HepG2 (cell line): ENCODE results near the gene GPSM1. TPM values are rescaled to one million over a fixed set of nuclear protein-coding genes. Genes with fewer than 3 reads are reported as not detected.

Source experiments
- ARHGAP35 ChIP-seq: sonication (generic); formaldehyde crosslinking; IDR thresholded peaks from 2 replicates; pipeline ENCODE4 v1.9.0; 2022; ENCODE audit warnings: mild to moderate bottlenecking, inconsistent platforms, moderate library complexity, missing genetic modification reagents, borderline replicate concordance
- CBX5 ChIP-seq: sonication (generic); formaldehyde crosslinking; IDR thresholded peaks from 2 replicates; pipeline ENCODE4 v1.4.0; 2020; ENCODE audit warnings: missing genetic modification reagents, borderline replicate concordance
- CENPX ChIP-seq: sonication (generic); formaldehyde crosslinking; IDR thresholded peaks from 2 replicates; pipeline ENCODE4 v1.9.0; 2021; ENCODE audit warnings: mild to moderate bottlenecking, missing genetic modification reagents, moderate library complexity
- GATAD1 ChIP-seq: IDR thresholded peaks from 2 replicates; pipeline ENCODE4 v1.6.1; 2016; ENCODE audit warnings: missing genetic modification reagents, missing compliant biosample characterization
- KAT8 ChIP-seq: IDR thresholded peaks from 2 replicates; pipeline ENCODE4 v1.6.1; 2016; ENCODE audit warnings: missing genetic modification reagents, missing compliant biosample characterization
- KDM1A ChIP-seq: IDR thresholded peaks from 2 replicates; pipeline ENCODE4 v1.6.1; 2016; ENCODE audit warnings: missing compliant biosample characterization
- MYC ChIP-seq: sonication (generic); formaldehyde crosslinking; IDR thresholded peaks from 2 replicates; pipeline ENCODE4 v1.9.0; 2021; ENCODE audit warnings: missing genetic modification reagents, borderline replicate concordance
- NFIB ChIP-seq: sonication (generic); formaldehyde crosslinking; IDR thresholded peaks from 2 replicates; pipeline ENCODE4 v1.9.0; 2021; ENCODE audit warnings: missing genetic modification reagents, mild to moderate bottlenecking, borderline replicate concordance
- NFKBIZ ChIP-seq: IDR thresholded peaks from 2 replicates; pipeline ENCODE4 v1.6.1; 2018; ENCODE audit warnings: missing genetic modification reagents, missing compliant biosample characterization
- POGZ ChIP-seq: sonication (generic); formaldehyde crosslinking; IDR thresholded peaks from 2 replicates; pipeline ENCODE4 v1.4.0; 2020; ENCODE audit warnings: mild to moderate bottlenecking, missing genetic modification reagents
- THAP11 ChIP-seq: IDR thresholded peaks from 2 replicates; pipeline ENCODE4 v1.6.1; 2016; ENCODE audit warnings: missing biosample characterization, missing genetic modification reagents
- TOE1 ChIP-seq: sonication (generic); formaldehyde crosslinking; IDR thresholded peaks from 2 replicates; pipeline ENCODE4 v1.4.0; 2020; ENCODE audit warnings: mild to moderate bottlenecking, missing genetic modification reagents
- YEATS2 ChIP-seq: sonication (generic); formaldehyde crosslinking; IDR thresholded peaks from 2 replicates; pipeline ENCODE4 v1.4.0; 2020; ENCODE audit warnings: missing genetic modification reagents, borderline replicate concordance
- ZFX ChIP-seq: sonication (generic); formaldehyde crosslinking; IDR thresholded peaks from 2 replicates; pipeline ENCODE4 v1.4.0; 2020; ENCODE audit warnings: mild to moderate bottlenecking, low read depth, missing genetic modification reagents, moderate library complexity
- ZFY ChIP-seq: sonication (generic); formaldehyde crosslinking; IDR thresholded peaks from 2 replicates; pipeline ENCODE4 v1.4.0; 2020; ENCODE audit warnings: missing genetic modification reagents
- ZNF232 ChIP-seq: sonication (generic); formaldehyde crosslinking; IDR thresholded peaks from 2 replicates; pipeline ENCODE4 v1.4.0; 2020; ENCODE audit warnings: missing genetic modification reagents, borderline replicate concordance
- ZNF543 ChIP-seq: sonication (generic); formaldehyde crosslinking; IDR thresholded peaks from 2 replicates; pipeline ENCODE4 v1.4.0; 2020; ENCODE audit warnings: mild to moderate bottlenecking, missing genetic modification reagents
- ZNF839 ChIP-seq: sonication (generic); formaldehyde crosslinking; IDR thresholded peaks from 2 replicates; pipeline ENCODE4 v1.4.0; 2020; ENCODE audit warnings: missing genetic modification reagents, mild to moderate bottlenecking, borderline replicate concordance
- polyA plus RNA-seq, 8 experiments: library from polyadenylated mRNA; depleted of rRNA in 3 of 8; stranded (reverse) in 7 of 8; unstranded in 1 of 8; fragments of >200 nt; fragmentation: Illumina TruSeq in 4 of 8; extraction: Trizol in 4 of 8; gene quantifications; 2 replicates each; pipeline versions ENCODE4 v1.2.1 to v1.2.3, GENCODE V29; 2011 to 2016; ENCODE audit warnings: low read depth in 4 of 8, missing spikeins in 1 of 8, mixed read lengths in 1 of 8; ENCODE audit not compliant: insufficient read depth in 1 of 8
- total RNA-seq, 5 experiments: library from RNA; depleted of rRNA; stranded (reverse); fragments of >200 nt; fragmentation: Illumina TruSeq; extraction: Trizol; gene quantifications; 2 replicates each; pipeline ENCODE4 v1.2.3, GENCODE V29; 2016; ENCODE audit warnings: low read depth in 1 of 5
- TF ChIP-seq, protein P1 (sequence below): sonication (generic); formaldehyde crosslinking; IDR thresholded peaks from 2 replicates; pipeline ENCODE4 v1.5.0; 2020; ENCODE audit warnings: mild to moderate bottlenecking, missing genetic modification reagents
- TF ChIP-seq, protein P2 (sequence below): IDR thresholded peaks from 2 replicates; pipeline ENCODE4 v1.6.1; 2012; ENCODE audit warnings: inconsistent platforms
- TF ChIP-seq, protein P3 (sequence below): sonication (generic); formaldehyde crosslinking; IDR thresholded peaks from 2 replicates; pipeline ENCODE4 v1.4.0; 2020; ENCODE audit warnings: mild to moderate bottlenecking, missing genetic modification reagents, borderline replicate concordance
- TF ChIP-seq, protein P4 (sequence below), 2 experiments: sonication (generic) in 1 of 2; formaldehyde crosslinking in 1 of 2; IDR thresholded peaks; 2 replicates each; pipeline versions ENCODE4 v1.4.0 to v1.6.1; 2018 to 2020; ENCODE audit warnings: missing genetic modification reagents in 2 of 2, borderline replicate concordance in 1 of 2, low read depth in 1 of 2, mild to moderate bottlenecking in 1 of 2, missing biosample characterization in 1 of 2

The GPSM1 gene
- total and polyA plus RNA-seq, 2 of the 13 experiments (the other 11 are each of a cell fraction or from before 2014, with no cell fraction given) = 1.0 to 2.4 TPM

DNA sequence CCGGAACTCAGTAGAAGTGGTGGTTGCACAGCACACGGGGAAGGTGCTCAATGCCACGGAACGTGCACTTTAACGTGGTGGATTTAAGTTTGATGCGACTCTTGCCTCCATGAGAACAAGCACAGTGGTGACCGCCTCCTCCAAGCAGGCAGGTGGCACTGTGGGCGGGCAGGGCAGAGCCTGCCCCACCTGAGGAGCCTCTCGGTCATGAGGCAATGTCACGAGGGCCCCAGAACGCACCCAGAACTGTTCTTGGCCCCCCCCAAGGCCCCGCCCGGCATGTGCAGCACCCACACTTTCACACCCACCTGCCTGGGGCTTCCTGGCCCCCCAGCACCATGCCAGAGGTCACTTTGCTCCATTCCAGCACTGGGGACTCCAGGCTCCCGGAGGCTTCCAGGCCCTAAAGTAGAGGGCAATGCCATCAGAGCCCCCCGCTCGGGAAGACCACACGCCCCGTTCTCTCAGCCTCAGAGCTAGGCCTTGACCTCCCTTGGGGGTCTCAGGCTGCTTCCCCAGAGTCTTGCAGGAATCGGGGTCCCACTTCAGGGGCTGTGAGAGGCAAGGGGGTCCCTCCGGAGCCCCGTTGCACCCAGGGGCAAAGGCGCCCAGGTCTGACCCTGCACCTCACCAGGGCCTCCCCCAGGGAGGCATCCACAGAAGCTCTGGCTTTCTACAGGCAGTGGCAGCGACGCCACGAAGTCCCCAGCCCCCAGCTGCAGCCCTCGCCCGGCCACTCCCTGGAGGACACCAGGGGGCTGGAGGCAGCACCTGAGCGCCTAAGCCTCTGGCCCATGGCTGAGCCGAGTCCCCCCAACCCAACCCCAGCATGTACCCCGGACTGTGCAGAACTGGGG is 37.5 kb upstream of the GPSM1 start (continued):
- TF ChIP-seq, protein P1, sequence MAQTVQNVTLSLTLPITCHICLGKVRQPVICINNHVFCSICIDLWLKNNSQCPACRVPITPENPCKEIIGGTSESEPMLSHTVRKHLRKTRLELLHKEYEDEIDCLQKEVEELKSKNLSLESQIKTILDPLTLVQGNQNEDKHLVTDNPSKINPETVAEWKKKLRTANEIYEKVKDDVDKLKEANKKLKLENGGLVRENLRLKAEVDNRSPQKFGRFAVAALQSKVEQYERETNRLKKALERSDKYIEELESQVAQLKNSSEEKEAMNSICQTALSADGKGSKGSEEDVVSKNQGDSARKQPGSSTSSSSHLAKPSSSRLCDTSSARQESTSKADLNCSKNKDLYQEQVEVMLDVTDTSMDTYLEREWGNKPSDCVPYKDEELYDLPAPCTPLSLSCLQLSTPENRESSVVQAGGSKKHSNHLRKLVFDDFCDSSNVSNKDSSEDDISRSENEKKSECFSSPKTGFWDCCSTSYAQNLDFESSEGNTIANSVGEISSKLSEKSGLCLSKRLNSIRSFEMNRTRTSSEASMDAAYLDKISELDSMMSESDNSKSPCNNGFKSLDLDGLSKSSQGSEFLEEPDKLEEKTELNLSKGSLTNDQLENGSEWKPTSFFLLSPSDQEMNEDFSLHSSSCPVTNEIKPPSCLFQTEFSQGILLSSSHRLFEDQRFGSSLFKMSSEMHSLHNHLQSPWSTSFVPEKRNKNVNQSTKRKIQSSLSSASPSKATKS (CRISPR knock-in tag) = no peak
- TF ChIP-seq CBX5 = peak; percentile 46; the same call in 1 of the 2 replicates
- no peak for TF ChIP-seq KDM1A (CRISPR knock-in tag)
- TF ChIP-seq, protein P2, sequence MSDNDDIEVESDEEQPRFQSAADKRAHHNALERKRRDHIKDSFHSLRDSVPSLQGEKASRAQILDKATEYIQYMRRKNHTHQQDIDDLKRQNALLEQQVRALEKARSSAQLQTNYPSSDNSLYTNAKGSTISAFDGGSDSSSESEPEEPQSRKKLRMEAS = peak; percentile 53
- TF ChIP-seq CENPX (CRISPR knock-in tag) = no peak
- TF ChIP-seq YEATS2 (CRISPR knock-in tag) = peak; percentile 55; the same call in 1 of the 2 replicates
- 0 out of 2 replicates have a peak, but pooled peaks have one; percentile 42 for TF ChIP-seq KAT8 (CRISPR knock-in tag)
- TF ChIP-seq TOE1 (CRISPR knock-in tag) = no peak
- TF ChIP-seq ZNF543 = no peak
- TF ChIP-seq, protein P3, sequence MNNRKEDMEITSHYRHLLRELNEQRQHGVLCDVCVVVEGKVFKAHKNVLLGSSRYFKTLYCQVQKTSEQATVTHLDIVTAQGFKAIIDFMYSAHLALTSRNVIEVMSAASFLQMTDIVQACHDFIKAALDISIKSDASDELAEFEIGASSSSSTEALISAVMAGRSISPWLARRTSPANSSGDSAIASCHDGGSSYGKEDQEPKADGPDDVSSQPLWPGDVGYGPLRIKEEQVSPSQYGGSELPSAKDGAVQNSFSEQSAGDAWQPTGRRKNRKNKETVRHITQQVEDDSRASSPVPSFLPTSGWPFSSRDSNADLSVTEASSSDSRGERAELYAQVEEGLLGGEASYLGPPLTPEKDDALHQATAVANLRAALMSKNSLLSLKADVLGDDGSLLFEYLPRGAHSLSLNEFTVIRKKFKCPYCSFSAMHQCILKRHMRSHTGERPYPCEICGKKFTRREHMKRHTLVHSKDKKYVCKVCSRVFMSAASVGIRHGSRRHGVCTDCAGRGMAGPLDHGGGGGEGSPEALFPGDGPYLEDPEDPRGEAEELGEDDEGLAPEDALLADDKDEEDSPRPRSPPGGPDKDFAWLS (CRISPR knock-in tag) = no peak
- TF ChIP-seq NFKBIZ (CRISPR knock-in tag) = no peak
- no peak for TF ChIP-seq ARHGAP35 (CRISPR knock-in tag)
- TF ChIP-seq ZNF839 (CRISPR knock-in tag) = no peak
- TF ChIP-seq THAP11 (CRISPR knock-in tag) = peak; percentile 49; the same call in 1 of the 2 replicates
- no peak for TF ChIP-seq NFIB (CRISPR knock-in tag)
- TF ChIP-seq ZNF232 (CRISPR knock-in tag) = no peak
- TF ChIP-seq GATAD1 (CRISPR knock-in tag) = peak; percentile 52; the same call in 1 of the 2 replicates
- TF ChIP-seq MYC (CRISPR knock-in tag) = peak; percentile 25; the same call in 1 of the 2 replicates
- TF ChIP-seq POGZ (CRISPR knock-in tag) = no peak
- TF ChIP-seq ZFY (CRISPR knock-in tag) = peak; percentile 35; the same call in 1 of the 2 replicates
- TF ChIP-seq, protein P4, sequence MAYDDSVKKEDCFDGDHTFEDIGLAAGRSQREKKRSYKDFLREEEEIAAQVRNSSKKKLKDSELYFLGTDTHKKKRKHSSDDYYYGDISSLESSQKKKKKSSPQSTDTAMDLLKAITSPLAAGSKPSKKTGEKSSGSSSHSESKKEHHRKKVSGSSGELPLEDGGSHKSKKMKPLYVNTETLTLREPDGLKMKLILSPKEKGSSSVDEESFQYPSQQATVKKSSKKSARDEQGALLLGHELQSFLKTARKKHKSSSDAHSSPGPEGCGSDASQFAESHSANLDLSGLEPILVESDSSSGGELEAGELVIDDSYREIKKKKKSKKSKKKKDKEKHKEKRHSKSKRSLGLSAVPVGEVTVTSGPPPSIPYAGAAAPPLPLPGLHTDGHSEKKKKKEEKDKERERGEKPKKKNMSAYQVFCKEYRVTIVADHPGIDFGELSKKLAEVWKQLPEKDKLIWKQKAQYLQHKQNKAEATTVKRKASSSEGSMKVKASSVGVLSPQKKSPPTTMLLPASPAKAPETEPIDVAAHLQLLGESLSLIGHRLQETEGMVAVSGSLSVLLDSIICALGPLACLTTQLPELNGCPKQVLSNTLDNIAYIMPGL (CRISPR knock-in tag; IDR thresholded peaks at IDR 0.05; ENCODE audit: borderline replicate concordance in 1 of 2, low read depth in 1 of 2) = 0 out of 4 replicates have a peak, but pooled peaks of 1 of the 2 experiments have one; percentile 16
- peak; percentile 24; the same call in 1 of the 2 replicates for TF ChIP-seq ZFX (CRISPR knock-in tag)
